Keratinocyte (primary cell): ENCODE measurements around the gene TNNC1.

Experiments
- CTCF ChIP-seq, 3 experiments: IDR thresholded peaks in 1 of 3; conservative IDR thresholded peaks in 1 of 3; optimal IDR thresholded peaks in 1 of 3; 2 replicates in 2 of 3; 3 replicates in 1 of 3; pipeline versions ENCODE3 to v1.5.1; 2011; ENCODE audit warnings: low read length in 3 of 3, mild to moderate bottlenecking in 3 of 3, moderate library complexity in 2 of 3, control low read depth in 1 of 3, inconsistent platforms in 1 of 3; ENCODE audit not compliant: insufficient read depth in 2 of 3; ENCODE audit errors: extremely low read depth in 1 of 3
- EZH2 ChIP-seq: IDR thresholded peaks from one replicate; pipeline ENCODE4 v1.6.1; 2012; ENCODE audit warnings: inconsistent platforms, mild to moderate bottlenecking, low read length, moderate library complexity

GRCh38 chr3:52402101-52402521 lies 51.7 kb downstream of the TNNC1 start:
- TF ChIP-seq CTCF (optimal IDR thresholded peaks at IDR 0.05 in 1 of 3, IDR thresholded peaks at IDR 0.05 in 1 of 3, conservative IDR thresholded peaks at IDR 0.05 in 1 of 3; ENCODE audit: extremely low read depth in 1 of 3, insufficient read depth in 2 of 3, low read length in 3 of 3): no peak
- no peak for TF ChIP-seq EZH2
